ENCODE data around the gene INHBE. TPM values are rescaled to one million over a fixed set of nuclear protein-coding genes. Genes with fewer than 3 reads are reported as not detected.
"Not testable (repeated sequence)": the region's sequence is repeated elsewhere in the genome, so short reads cannot be mapped to it uniquely, and the experiment has no call there.

Gene INHBE
- polyA plus RNA-seq, 1 donor: 0.95 TPM

GRCh38 chr12:57441393-57441792, 13.7 kb upstream of the INHBE start:
- DNase-seq: not testable (repeated sequence)

GRCh38 chr12:57441846-57442427, 13.2 kb upstream of the INHBE start:
- DNase-seq: no peak

GRCh38 chr12:57444337-57444736, 10.8 kb upstream of the INHBE start:
- not testable (repeated sequence) for DNase-seq

- DNase-seq: no peak
These were observed 10.4 kb upstream of the INHBE start for GRCh38 chr12:57444744-57445143.

- DNase-seq: no peak
These were observed 8.7 kb upstream of the INHBE start for GRCh38 chr12:57446292-57446960.

- no peak for DNase-seq
These were observed 6.4 kb upstream of the INHBE start for GRCh38 chr12:57448669-57449068.

GRCh38 chr12:57449375-57449774, 5.7 kb upstream of the INHBE start:
- DNase-seq: no peak

GRCh38 chr12:57450057-57450456, 5.0 kb upstream of the INHBE start:
- no peak for DNase-seq

- DNase-seq: no peak
These were observed 3.8 kb upstream of the INHBE start for GRCh38 chr12:57451233-57451778.

GRCh38 chr12:57452181-57452936, 2.7 kb upstream of the INHBE start:
- no peak for DNase-seq

- no peak for DNase-seq
These were observed 2.1 kb upstream of the INHBE start for GRCh38 chr12:57452937-57453509.

- DNase-seq: no peak
These were observed 918 bp upstream of the INHBE start for GRCh38 chr12:57454213-57454565.

- no peak for DNase-seq
These were observed 452 bp downstream of the INHBE start for GRCh38 chr12:57455374-57456144.

GRCh38 chr12:57456145-57456700, 1.1 kb downstream of the INHBE start:
- peak; percentile 62 for DNase-seq

- DNase-seq: no peak
These were observed 1.8 kb downstream of the INHBE start for GRCh38 chr12:57456737-57457490.

GRCh38 chr12:57458665-57459054, 3.6 kb downstream of the INHBE start:
- no peak for DNase-seq

GRCh38 chr12:57459055-57459749, 4.1 kb downstream of the INHBE start:
- DNase-seq: peak; percentile 96

- DNase-seq: no peak
These were observed 4.8 kb downstream of the INHBE start, which contains the start of gene GLI1 for GRCh38 chr12:57459750-57460467. Gene GLI1, plus strand, starts transcription at chr12:57459785. Its CDS starts 3,907 bp downstream, at chr12:57463692.

- DNase-seq: no peak
These were observed 5.3 kb downstream of the INHBE start for GRCh38 chr12:57460468-57460784.

- DNase-seq: no peak
These were observed 5.8 kb downstream of the INHBE start for GRCh38 chr12:57460841-57461275.
